GM21423 (cell line): ENCODE data around the gene PCDHGB1.
"Not testable (repeated sequence)": the region's sequence is repeated elsewhere in the genome, so short reads cannot be mapped to it uniquely, and the experiment has no call there.

Source experiments
- ATAC-seq: cut with Tn5 transposase; IDR thresholded peaks from one replicate; pipeline ENCODE4 v1.9.1; 2021; ENCODE audit warnings: mild to moderate bottlenecking, moderate library complexity; ENCODE audit not compliant: unreplicated experiment

PCDHGB1 gene

GRCh38 chr5:141345327-141345726 is 4.6 kb upstream of the PCDHGB1 start:
- ATAC-seq = no peak

GRCh38 chr5:141346017-141346416 is 3.9 kb upstream of the PCDHGB1 start:
- ATAC-seq = not testable (repeated sequence)

GRCh38 chr5:141351591-141351990 is 1.7 kb downstream of the PCDHGB1 start:
- no peak for ATAC-seq

- ATAC-seq = no peak
Observed at GRCh38 chr5:141354900-141355469, 5.1 kb downstream of the PCDHGB1 start, which contains the start of gene PCDHGA4. Gene PCDHGA4 (plus strand): TSS chr5:141355021. CDS start chr5:141355108, 87 bp downstream.

- ATAC-seq = no peak
Observed at GRCh38 chr5:141355641-141356040, 5.7 kb downstream of the PCDHGB1 start.

- ATAC-seq = no peak
Observed at GRCh38 chr5:141356133-141356532, 6.2 kb downstream of the PCDHGB1 start.

- ATAC-seq = no peak
Observed at GRCh38 chr5:141356950-141357349, 7.1 kb downstream of the PCDHGB1 start.

GRCh38 chr5:141359790-141360426 is 10.0 kb downstream of the PCDHGB1 start, which contains the start of gene PCDHGB2:
Gene PCDHGB2 (plus strand): TSS chr5:141359994. CDS start chr5:141360136, 142 bp downstream.
- ATAC-seq = peak; percentile 63

GRCh38 chr5:141360685-141361084 is 10.8 kb downstream of the PCDHGB1 start:
- no peak for ATAC-seq

- no peak for ATAC-seq
Observed at GRCh38 chr5:141362719-141363118, 12.8 kb downstream of the PCDHGB1 start.

- no peak for ATAC-seq
Observed at GRCh38 chr5:141363952-141364660, 14.2 kb downstream of the PCDHGB1 start, which contains the start of gene PCDHGA5. Gene PCDHGA5 (plus strand): TSS chr5:141364162. CDS start chr5:141364331, 169 bp downstream.

- ATAC-seq = no peak
Observed at GRCh38 chr5:141366016-141366896, 16.4 kb downstream of the PCDHGB1 start.

- peak; percentile 94 for ATAC-seq
Observed at GRCh38 chr5:141369994-141370848, 20.3 kb downstream of the PCDHGB1 start, which contains the start of gene PCDHGB3. Gene PCDHGB3 (plus strand): TSS chr5:141370242. CDS start chr5:141370395, 153 bp downstream.

- ATAC-seq = no peak
Observed at GRCh38 chr5:141371572-141372475, 21.9 kb downstream of the PCDHGB1 start.

GRCh38 chr5:141373673-141374317 is 23.9 kb downstream of the PCDHGB1 start, which contains the start of gene PCDHGA6:
Gene PCDHGA6 (plus strand): TSS chr5:141373891. CDS start chr5:141374084, 193 bp downstream.
- no peak for ATAC-seq

- no peak for ATAC-seq
Observed at GRCh38 chr5:141374627-141375026, 24.7 kb downstream of the PCDHGB1 start.

GRCh38 chr5:141375444-141376155 is 25.7 kb downstream of the PCDHGB1 start:
- ATAC-seq = not testable (repeated sequence)
